IPS-15b (cell line): ENCODE measurements around the gene NBEAL2.

Source experiments
- H3K27me3 ChIP-seq: one replicate; pipeline ENCODE4 v1.6.1; 2013; ENCODE audit warnings: low read length; ENCODE audit not compliant: control insufficient read depth, insufficient read depth
- H3K36me3 ChIP-seq: one replicate; pipeline ENCODE4 v1.6.1; 2013; ENCODE audit warnings: low read length; ENCODE audit not compliant: control insufficient read depth, insufficient read depth
- H3K4me1 ChIP-seq: one replicate; pipeline ENCODE4 v1.6.1; 2013; ENCODE audit warnings: mild to moderate bottlenecking, low read length; ENCODE audit not compliant: control insufficient read depth, insufficient read depth
- H3K4me3 ChIP-seq: one replicate; pipeline ENCODE4 v1.5.1; 2013; ENCODE audit warnings: low read depth, low read length
- H3K9ac ChIP-seq: one replicate; pipeline ENCODE4 v1.6.1; 2013; ENCODE audit warnings: low read depth, mild to moderate bottlenecking, low read length
- H3K9me3 ChIP-seq: one replicate; pipeline ENCODE4 v1.6.1; 2013; ENCODE audit warnings: mild to moderate bottlenecking, low read length; ENCODE audit not compliant: control insufficient read depth, insufficient read depth

Gene NBEAL2

GRCh38 chr3:46970391-46971091 lies 8.9 kb upstream of the NBEAL2 start:
- no peaks in the 10 kb centered on the region for H3K27me3 ChIP-seq
- H3K36me3 ChIP-seq, result peaks cover 6% of the 10 kb centered on the region
- H3K4me1 ChIP-seq, result peaks cover 7% of the 10 kb centered on the region
- H3K9me3 ChIP-seq, result no peaks in the 10 kb centered on the region
- H3K9ac ChIP-seq, result no peak overlapping the region
- no peak overlapping the region for H3K4me3 ChIP-seq

- Histone ChIP-seq H3K4me1 (peaks cover 4% of the 10 kb centered on the region), H3K9me3 (no peaks in the 10 kb centered on the region), H3K4me3 (no peak overlapping the region), H3K27me3 (no peaks in the 10 kb centered on the region), H3K36me3 (peaks cover 6% of the 10 kb centered on the region), H3K9ac (no peak overlapping the region)
Measured at GRCh38 chr3:46971151-46971550, 8.3 kb upstream of the NBEAL2 start.

DNA sequence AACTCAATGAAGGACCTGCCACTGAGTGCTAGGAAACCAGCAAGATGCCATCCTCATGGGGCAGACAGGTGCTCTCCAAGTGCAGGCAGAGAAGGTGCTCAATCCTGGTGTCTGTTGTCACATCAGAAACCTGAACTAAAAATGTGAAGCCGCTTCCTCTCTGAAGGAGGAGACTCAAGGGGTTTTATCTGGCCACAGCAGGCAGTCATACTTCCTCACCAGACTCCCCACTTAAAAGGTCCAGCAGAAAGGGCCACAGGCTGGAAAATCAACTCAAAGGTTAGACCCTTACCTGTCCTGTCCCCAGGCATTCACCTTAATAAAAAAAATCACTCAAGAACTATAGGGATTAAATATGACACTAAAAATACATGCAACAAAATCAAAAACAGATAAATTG lies 7.7 kb upstream of the NBEAL2 start:
- no peak overlapping the region for H3K9ac ChIP-seq
- H3K4me1 ChIP-seq, result peaks cover 4% of the 10 kb centered on the region
- H3K9me3 ChIP-seq, result no peaks in the 10 kb centered on the region
- no peaks in the 10 kb centered on the region for H3K27me3 ChIP-seq
- H3K4me3 ChIP-seq, result no peak overlapping the region
- H3K36me3 ChIP-seq, result peaks cover 6% of the 10 kb centered on the region

- H3K27me3 ChIP-seq, result no peaks in the 10 kb centered on the region
- no peak overlapping the region for H3K4me3 ChIP-seq
- no peaks in the 10 kb centered on the region for H3K4me1 ChIP-seq
- H3K9me3 ChIP-seq, result no peaks in the 10 kb centered on the region
- H3K9ac ChIP-seq, result no peak overlapping the region
- peaks cover 6% of the 10 kb centered on the region for H3K36me3 ChIP-seq
Measured at GRCh38 chr3:46972396-46972795, 7.1 kb upstream of the NBEAL2 start.

GRCh38 chr3:46974421-46975171 lies 4.9 kb upstream of the NBEAL2 start:
- Histone ChIP-seq H3K4me3 (no peak overlapping the region), H3K27me3 (no peaks in the 10 kb centered on the region), H3K9me3 (no peaks in the 10 kb centered on the region), H3K4me1 (no peaks in the 10 kb centered on the region), H3K9ac (no peak overlapping the region), H3K36me3 (peaks cover 6% of the 10 kb centered on the region)

- peak within 1 kb of the TSS; percentile 98 for H3K9ac ChIP-seq
- H3K9me3 ChIP-seq, result no peaks in the 10 kb centered on the region
- H3K36me3 ChIP-seq, result no peaks in the 10 kb centered on the region
- peaks cover 5% of the 10 kb centered on the region for H3K27me3 ChIP-seq
- H3K4me3 ChIP-seq, result peak within 1 kb of the TSS; percentile 100
- peaks cover 2% of the 10 kb centered on the region for H3K4me1 ChIP-seq
Measured at GRCh38 chr3:46976326-46977190, 2.9 kb upstream of the NBEAL2 start, which contains the start of gene CCDC12. Gene CCDC12, minus strand, starts transcription at chr3:46976745. Its CDS starts 13 bp downstream, at chr3:46976732.

DNA sequence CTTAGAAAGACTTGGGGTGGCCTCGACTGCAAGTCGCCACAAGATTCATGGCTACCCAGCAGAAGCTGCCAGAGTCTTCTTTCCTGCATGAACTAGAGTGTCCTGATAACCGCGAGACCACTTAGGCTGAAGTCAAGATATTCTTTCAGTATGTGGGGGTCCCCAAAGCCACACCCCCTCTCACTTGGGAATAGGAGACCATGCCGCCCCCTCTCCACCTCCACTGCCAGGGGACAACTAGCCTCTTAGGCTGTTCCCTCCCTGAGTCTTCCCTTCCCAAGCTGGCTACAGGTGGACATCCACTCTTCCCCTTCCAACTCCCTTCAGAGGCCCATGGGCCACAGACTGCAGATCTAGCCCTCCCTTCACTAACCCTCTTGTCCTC lies 1.7 kb upstream of the NBEAL2 start:
- no peak overlapping the region for H3K4me3 ChIP-seq
- H3K4me1 ChIP-seq, result peaks cover 3% of the 10 kb centered on the region
- no peaks in the 10 kb centered on the region for H3K9me3 ChIP-seq
- peaks cover 6% of the 10 kb centered on the region for H3K27me3 ChIP-seq
- no peaks in the 10 kb centered on the region for H3K36me3 ChIP-seq
- no peak overlapping the region for H3K9ac ChIP-seq

DNA sequence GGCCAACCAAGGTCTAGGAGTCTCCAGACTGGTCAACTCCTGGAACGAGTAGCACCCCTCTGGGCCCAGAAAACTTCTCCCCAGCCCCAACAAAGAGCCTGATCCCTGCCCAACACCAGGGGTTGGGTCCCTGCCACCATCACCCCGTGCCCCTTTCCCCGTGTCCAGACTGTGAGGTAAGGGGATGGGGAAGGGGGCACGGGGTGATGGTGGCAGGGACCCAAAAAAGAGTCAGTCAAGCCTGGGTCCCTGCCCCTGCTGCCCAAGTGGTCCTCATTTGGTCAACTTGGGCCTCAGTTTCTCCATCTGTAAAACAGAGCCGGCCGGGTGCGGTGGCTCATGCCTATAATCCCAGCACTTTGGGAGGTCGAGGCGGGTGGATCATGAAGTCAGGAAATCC lies 1.1 kb upstream of the NBEAL2 start:
- Histone ChIP-seq H3K4me3 (no peak overlapping the region), H3K9me3 (no peaks in the 10 kb centered on the region), H3K4me1 (peaks cover 3% of the 10 kb centered on the region), H3K27me3 (peaks cover 7% of the 10 kb centered on the region), H3K9ac (no peak overlapping the region), H3K36me3 (no peaks in the 10 kb centered on the region)

DNA sequence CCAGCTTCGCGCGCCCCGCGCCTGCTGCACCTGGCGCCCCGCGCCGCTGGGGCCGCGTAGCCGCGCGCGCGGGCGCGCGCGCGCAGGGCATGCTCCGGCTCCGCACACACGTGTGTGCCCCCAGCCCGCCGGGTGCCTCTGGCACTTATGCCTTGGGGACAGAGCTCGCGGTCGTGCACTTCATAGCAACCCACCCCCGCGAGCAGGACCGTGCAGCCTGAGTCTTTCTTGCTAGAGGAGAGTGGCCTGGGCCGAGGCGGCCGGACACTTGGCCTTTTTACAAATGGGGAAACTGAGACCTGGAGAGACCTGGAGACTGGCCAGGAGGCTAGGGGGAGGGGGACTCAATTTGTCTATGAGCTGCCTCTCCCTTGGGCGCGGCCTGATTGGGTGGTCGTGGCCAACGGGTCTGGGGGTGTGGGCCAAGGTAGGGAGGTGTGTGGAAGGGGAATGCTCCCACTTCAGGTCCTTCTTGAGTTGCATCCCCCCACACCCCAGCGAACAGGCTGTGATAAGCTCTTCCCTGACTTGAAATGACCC lies 562 bp downstream of the NBEAL2 start:
- no peaks in the 10 kb centered on the region for H3K36me3 ChIP-seq
- H3K4me1 ChIP-seq, result peaks cover 3% of the 10 kb centered on the region
- peaks cover 7% of the 10 kb centered on the region for H3K27me3 ChIP-seq
- H3K9ac ChIP-seq, result no peak overlapping the region
- peak overlapping the region; percentile 91 for H3K4me3 ChIP-seq
- H3K9me3 ChIP-seq, result no peaks in the 10 kb centered on the region

- H3K9me3 ChIP-seq, result no peaks in the 10 kb centered on the region
- no peak overlapping the region for H3K9ac ChIP-seq
- H3K27me3 ChIP-seq, result peaks cover 7% of the 10 kb centered on the region
- peaks cover 4% of the 10 kb centered on the region for H3K4me1 ChIP-seq
- no peaks in the 10 kb centered on the region for H3K36me3 ChIP-seq
- H3K4me3 ChIP-seq, result no peak overlapping the region
Measured at GRCh38 chr3:46981932-46982471, 2.5 kb downstream of the NBEAL2 start.

DNA sequence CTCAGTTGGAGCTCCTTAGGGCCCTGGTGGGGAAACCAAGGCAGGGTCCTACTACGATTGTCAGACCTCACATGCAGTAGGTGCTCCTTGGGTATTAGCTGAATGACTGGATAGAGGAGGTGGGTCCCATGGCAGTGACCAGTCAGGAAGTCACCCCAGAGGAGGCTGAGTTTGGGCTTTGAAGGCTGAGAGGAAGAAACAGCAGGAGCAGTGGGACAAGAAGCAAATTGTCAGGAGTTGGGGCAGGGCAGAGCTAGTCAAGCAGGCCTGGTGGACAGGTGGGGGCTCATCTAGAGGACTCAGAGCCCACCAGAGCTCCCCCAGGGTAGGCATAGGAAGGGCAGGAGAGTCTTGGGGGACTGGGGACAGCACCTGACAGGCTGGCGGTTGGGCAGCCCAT lies 3.1 kb downstream of the NBEAL2 start:
- Histone ChIP-seq H3K4me3 (no peak overlapping the region), H3K36me3 (no peaks in the 10 kb centered on the region), H3K27me3 (peaks cover 7% of the 10 kb centered on the region), H3K9me3 (no peaks in the 10 kb centered on the region), H3K9ac (no peak overlapping the region), H3K4me1 (peaks cover 8% of the 10 kb centered on the region)
